GM18867 (cell line): ENCODE data around the gene TMEM50B.
"Not testable (repeated sequence)": the region's sequence is repeated elsewhere in the genome, so short reads cannot be mapped to it uniquely, and the experiment has no call there.

Source experiments
- ATAC-seq: cut with Tn5 transposase; IDR thresholded peaks from one replicate; pipeline ENCODE4 v1.9.1; 2021; ENCODE audit warnings: mild to moderate bottlenecking, moderate library complexity; ENCODE audit not compliant: unreplicated experiment

The TMEM50B gene

GRCh38 chr21:33478935-33479678, 667 bp downstream of the TMEM50B start:
- ATAC-seq: peak; percentile 23

GRCh38 chr21:33478182-33478581, 1.6 kb downstream of the TMEM50B start:
- ATAC-seq: no peak

GRCh38 chr21:33477066-33477465, 2.7 kb downstream of the TMEM50B start:
- ATAC-seq: no peak

GRCh38 chr21:33473344-33473743, 6.4 kb downstream of the TMEM50B start:
- ATAC-seq: no peak

GRCh38 chr21:33470701-33471100, 9.1 kb downstream of the TMEM50B start:
- ATAC-seq: no peak

GRCh38 chr21:33469183-33469582, 10.6 kb downstream of the TMEM50B start:
- ATAC-seq: not testable (repeated sequence)

GRCh38 chr21:33461538-33462250, 18.1 kb downstream of the TMEM50B start:
- no peak for ATAC-seq

GRCh38 chr21:33458861-33459260, 20.9 kb downstream of the TMEM50B start:
- no peak for ATAC-seq

GRCh38 chr21:33455686-33456446, 23.9 kb downstream of the TMEM50B start:
- ATAC-seq: no peak

GRCh38 chr21:33452362-33452761, 27.4 kb downstream of the TMEM50B start:
- no peak for ATAC-seq

- ATAC-seq: no peak
Measured at GRCh38 chr21:33451634-33452071, 28.1 kb downstream of the TMEM50B start.

GRCh38 chr21:33449616-33450015, 30.2 kb downstream of the TMEM50B start:
- no peak for ATAC-seq

- not testable (repeated sequence) for ATAC-seq
Measured at GRCh38 chr21:33446620-33447019, 33.2 kb downstream of the TMEM50B start.

- no peak for ATAC-seq
Measured at GRCh38 chr21:33444499-33444898, 35.3 kb downstream of the TMEM50B start.

- ATAC-seq: no peak
Measured at GRCh38 chr21:33443194-33443593, 36.6 kb downstream of the TMEM50B start.

- ATAC-seq: no peak
Measured at GRCh38 chr21:33441489-33442477, 38.0 kb downstream of the TMEM50B start.

- ATAC-seq: no peak
Measured at GRCh38 chr21:33437140-33437539, 42.6 kb downstream of the TMEM50B start.

- ATAC-seq: peak; percentile 90
Measured at GRCh38 chr21:33434770-33435360, 44.9 kb downstream of the TMEM50B start.

GRCh38 chr21:33433425-33434114, 46.2 kb downstream of the TMEM50B start:
- no peak for ATAC-seq
